Measurements from ENCODE around the gene GSE1. TPM values are rescaled to one million over a fixed set of nuclear protein-coding genes. Genes with fewer than 3 reads are reported as not detected.

The GSE1 gene
- total and polyA plus RNA-seq, 11 donors, result 18.1 to 48.4 (median 37.1) TPM

DNA sequence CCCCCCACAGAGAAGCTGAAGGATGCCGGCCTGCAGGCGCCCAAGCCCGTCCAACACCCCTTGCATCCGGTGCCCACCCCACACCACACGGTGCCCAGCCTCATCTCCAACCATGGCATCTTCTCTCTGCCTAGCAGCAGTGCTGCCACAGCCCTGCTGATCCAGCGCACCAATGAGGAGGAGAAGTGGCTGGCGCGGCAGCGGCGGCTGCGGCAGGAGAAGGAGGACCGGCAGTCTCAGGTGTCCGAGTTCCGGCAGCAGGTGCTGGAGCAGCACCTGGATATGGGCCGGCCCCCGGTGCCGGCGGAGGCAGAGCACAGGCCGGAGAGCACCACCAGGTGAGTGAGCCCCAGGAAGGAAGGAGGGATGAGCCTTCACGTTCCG lies 44.1 kb downstream of the GSE1 start:
- Histone ChIP-seq H3K4me1 (peaks cover 0 to 32% (median 13%) of the 10 kb centered on the region in 12 donors), H3K9me3 (no peaks in the 10 kb centered on the region), H3K36me3 (peaks cover 0 to 81% (median 58%) of the 10 kb centered on the region in 9 donors), H3K4me3 (no peak overlapping the region), H3K27ac (no peak overlapping the region), H3K27me3 (no peaks in the 10 kb centered on the region)
- DNase-seq, result peak in 2 of 5 donors; percentile 13 to 17
- TF ChIP-seq, protein P1, sequence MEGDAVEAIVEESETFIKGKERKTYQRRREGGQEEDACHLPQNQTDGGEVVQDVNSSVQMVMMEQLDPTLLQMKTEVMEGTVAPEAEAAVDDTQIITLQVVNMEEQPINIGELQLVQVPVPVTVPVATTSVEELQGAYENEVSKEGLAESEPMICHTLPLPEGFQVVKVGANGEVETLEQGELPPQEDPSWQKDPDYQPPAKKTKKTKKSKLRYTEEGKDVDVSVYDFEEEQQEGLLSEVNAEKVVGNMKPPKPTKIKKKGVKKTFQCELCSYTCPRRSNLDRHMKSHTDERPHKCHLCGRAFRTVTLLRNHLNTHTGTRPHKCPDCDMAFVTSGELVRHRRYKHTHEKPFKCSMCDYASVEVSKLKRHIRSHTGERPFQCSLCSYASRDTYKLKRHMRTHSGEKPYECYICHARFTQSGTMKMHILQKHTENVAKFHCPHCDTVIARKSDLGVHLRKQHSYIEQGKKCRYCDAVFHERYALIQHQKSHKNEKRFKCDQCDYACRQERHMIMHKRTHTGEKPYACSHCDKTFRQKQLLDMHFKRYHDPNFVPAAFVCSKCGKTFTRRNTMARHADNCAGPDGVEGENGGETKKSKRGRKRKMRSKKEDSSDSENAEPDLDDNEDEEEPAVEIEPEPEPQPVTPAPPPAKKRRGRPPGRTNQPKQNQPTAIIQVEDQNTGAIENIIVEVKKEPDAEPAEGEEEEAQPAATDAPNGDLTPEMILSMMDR (IDR thresholded peaks at IDR 0.05), result no peak
- no peak for TF ChIP-seq POLR2A (IDR thresholded peaks at IDR 0.05)
- no peak for ATAC-seq
- WGBS, 4 donors, result 95 to 96% (median 95%) methylated on average over 17 to 21 of the region's 21 CpGs
- intact Hi-C loops (cut with DNase I), result loop anchor here in 1 of 10 donors (5.0 kb wide), 1 partner anchor 60 kb away; no protein-coding TSS in a partner anchor

DNA sequence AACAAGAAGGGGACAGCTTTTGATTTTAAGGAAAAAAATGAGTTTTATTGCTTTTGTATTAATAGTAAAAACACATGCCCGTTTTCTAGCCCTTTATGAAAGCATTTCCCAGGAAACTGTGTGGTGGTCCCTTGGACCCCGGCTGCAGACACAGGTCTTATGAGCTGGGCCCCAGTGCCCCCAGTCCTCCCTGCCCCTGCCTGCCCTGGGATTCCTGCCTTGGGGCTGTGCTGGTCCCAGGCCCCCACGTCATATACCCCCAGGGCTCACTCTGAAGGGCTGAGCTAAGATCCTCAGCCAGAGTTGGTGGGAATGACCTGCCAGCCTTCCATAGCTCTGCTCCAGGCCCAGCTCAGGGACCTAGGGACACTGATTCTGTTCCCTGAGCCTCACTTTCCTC lies 44.9 kb downstream of the GSE1 start:
- DNase-seq, result peak in 1 of 5 donors; percentile 11
- Histone ChIP-seq H3K36me3 (peaks cover 0 to 88% (median 65%) of the 10 kb centered on the region in 9 donors), H3K27me3 (no peaks in the 10 kb centered on the region), H3K27ac (no peak overlapping the region), H3K4me3 (no peak overlapping the region), H3K9me3 (no peaks in the 10 kb centered on the region), H3K4me1 (peaks cover 0 to 27% (median 11%) of the 10 kb centered on the region in 12 donors)
- 84 to 97% (median 94%) methylated on average over 3 of the region's 3 CpGs for WGBS, 4 donors
- TF ChIP-seq, protein P1 (IDR thresholded peaks at IDR 0.05), result no peak
- TF ChIP-seq POLR2A (IDR thresholded peaks at IDR 0.05), result no peak
- no peak for ATAC-seq
- intact Hi-C loops (cut with DNase I), result loop anchor here in 1 of 10 donors (5.0 kb wide), 1 partner anchor 59 kb away; no protein-coding TSS in a partner anchor

DNA sequence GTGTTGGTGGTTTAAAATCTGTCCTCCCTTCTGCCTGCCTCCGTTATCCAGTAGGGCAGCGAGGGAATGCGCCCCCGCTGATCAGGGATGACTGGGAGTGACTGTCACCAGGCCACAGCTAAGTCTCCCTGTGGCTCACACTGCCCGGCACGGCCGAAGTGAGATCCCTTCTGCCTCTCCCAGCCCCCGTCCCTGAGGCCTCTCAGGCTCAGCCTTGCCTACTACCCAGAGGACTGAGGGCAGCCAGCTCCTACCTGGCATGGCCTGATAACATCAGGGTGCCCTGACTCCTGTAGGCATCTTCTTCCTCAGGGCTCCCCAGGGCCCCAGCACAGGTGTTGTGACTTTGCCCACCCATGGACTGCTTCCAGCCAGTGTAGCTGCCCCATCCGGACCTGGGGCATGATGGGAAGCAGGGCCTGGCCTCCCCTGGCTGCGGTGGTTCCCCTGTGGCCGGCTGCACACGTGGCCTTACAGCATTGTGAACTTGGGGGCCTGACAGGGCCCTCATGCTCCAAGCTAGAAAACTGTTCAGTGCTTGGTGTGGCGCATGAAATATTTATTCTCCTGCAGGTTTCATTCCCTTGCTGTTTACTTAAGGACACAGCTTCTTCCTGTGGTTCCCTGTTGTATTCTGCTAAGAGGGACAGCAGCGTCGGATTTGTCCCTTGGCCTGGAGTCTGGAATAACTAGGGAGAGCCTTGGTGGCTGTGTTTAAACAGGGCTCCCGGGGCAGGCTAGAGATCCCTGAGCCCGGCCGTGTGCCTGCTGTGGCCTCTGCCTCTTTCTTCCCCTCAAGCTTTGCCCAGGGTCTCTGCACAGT lies 45.6 kb downstream of the GSE1 start:
- intact Hi-C loops (cut with DNase I), result loop anchor here in 1 of 10 donors (5.0 kb wide), 1 partner anchor 59 kb away; no protein-coding TSS in a partner anchor
- no peak for ATAC-seq
- no peak overlapping the region for H3K4me3 ChIP-seq
- no peaks in the 10 kb centered on the region for H3K9me3 ChIP-seq
- peaks cover 0 to 94% (median 73%) of the 10 kb centered on the region in 9 donors for H3K36me3 ChIP-seq
- TF ChIP-seq POLR2A (IDR thresholded peaks at IDR 0.05), result no peak
- TF ChIP-seq, protein P1 (IDR thresholded peaks at IDR 0.05), result no peak
- DNase-seq, result peak in 3 of 5 donors; percentile 16 to 51 (median 17)
- 78 to 86% (median 85%) methylated on average over 15 to 18 of the region's 18 CpGs for WGBS, 4 donors
- peak overlapping the region in 4 of 12 donors; percentile 36 to 67 (median 42) for H3K27ac ChIP-seq
- H3K4me1 ChIP-seq, result peaks cover 0 to 22% (median 9%) of the 10 kb centered on the region in 12 donors
- no peaks in the 10 kb centered on the region for H3K27me3 ChIP-seq

DNA sequence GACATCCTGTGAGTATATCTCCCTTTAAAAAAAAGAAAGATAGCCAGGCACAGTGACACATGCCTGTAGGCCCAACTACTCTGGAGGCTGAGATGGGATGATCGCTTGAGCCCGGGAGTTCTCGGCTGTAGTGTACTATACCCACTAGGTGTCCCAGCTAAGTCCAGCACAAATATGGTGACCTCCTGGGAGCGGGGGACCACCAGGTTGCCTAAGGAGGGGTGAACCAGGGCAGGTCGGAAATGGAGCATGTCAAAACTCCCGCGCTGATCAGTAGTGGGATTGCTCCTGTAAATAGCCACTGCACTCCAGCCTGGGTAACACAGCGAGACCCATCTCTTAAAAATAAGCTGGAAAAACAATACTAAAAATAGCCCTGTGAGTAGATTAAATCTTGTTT lies 46.2 kb downstream of the GSE1 start:
- Histone ChIP-seq H3K9me3 (no peaks in the 10 kb centered on the region), H3K27ac (peak overlapping the region in 7 of 12 donors; percentile 13 to 67 (median 36)), H3K4me3 (no peak overlapping the region), H3K36me3 (peaks cover 0 to 94% (median 78%) of the 10 kb centered on the region in 9 donors), H3K4me1 (peaks cover 0 to 18% (median 9%) of the 10 kb centered on the region in 12 donors), H3K27me3 (no peaks in the 10 kb centered on the region)
- ATAC-seq (peak in 1 of 4 donors; percentile 17), DNase-seq (peak in 3 of 5 donors; percentile 10 to 19 (median 19))
- intact Hi-C loops (cut with DNase I), result loop anchor here in 1 of 10 donors (5.0 kb wide), 1 partner anchor 58 kb away; no protein-coding TSS in a partner anchor
- TF ChIP-seq POLR2A (IDR thresholded peaks at IDR 0.05), result no peak
- TF ChIP-seq, protein P1 (IDR thresholded peaks at IDR 0.05), result no peak
- WGBS, 4 donors, result 56 to 64% (median 59%) methylated on average over 8 of the region's 8 CpGs
